ENCODE results near the gene FAM3C. TPM values are rescaled to one million over a fixed set of nuclear protein-coding genes. Genes with fewer than 3 reads are reported as not detected.
"Not testable (repeated sequence)": the region's sequence is repeated elsewhere in the genome, so short reads cannot be mapped to it uniquely, and the experiment has no call there.

The FAM3C gene, protein sequence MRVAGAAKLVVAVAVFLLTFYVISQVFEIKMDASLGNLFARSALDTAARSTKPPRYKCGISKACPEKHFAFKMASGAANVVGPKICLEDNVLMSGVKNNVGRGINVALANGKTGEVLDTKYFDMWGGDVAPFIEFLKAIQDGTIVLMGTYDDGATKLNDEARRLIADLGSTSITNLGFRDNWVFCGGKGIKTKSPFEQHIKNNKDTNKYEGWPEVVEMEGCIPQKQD
- total RNA-seq: 31.3 and 32.5 TPM in 2 replicates

DNA sequence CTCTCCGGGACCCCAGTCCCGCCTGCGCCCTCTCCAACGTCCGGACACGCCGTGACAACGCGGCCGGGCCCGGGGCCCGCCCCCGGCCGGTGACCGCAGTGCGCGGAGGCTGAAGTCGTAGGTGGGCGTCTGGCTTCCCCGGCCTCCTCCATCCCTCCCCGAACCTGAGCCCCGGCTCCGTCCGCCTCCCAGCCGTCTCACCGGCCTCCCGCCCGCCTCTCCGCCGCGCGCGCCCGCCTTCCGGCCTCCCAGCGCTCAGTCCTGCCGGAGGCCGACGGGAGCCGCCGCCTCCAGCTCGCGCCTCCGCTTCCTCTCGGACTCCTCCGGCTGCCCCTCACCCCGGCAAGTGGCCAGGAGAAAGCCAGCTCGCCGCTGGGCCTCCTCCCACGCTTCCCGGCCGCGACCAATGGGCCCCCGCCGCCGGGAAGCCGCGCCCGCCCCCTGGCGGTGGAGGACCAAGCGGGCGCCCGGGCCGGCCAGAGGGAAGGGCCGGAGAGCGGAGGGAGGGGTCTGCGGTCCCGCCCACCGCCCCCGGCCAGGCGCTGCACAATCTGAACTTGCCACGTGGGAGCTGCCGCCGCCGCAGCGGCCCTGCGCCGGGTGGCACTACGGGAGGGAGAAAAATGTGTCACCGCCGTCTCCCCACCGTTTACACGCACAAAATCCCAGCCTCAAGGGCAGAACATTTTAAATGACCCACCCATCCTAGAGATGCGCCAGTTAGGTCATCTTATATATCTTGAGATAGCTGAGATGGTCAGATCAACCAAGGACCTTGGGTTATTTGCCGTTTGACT lies at the start of gene FAM3C:
Gene FAM3C, minus strand, starts transcription at position 348 of the 797 bp plus-strand sequence. CDS start 13,339 bp downstream, outside the sequence.
- peak; percentile 94 for DNase-seq (ENCODE audit: low read depth in 2 of 2)

DNA sequence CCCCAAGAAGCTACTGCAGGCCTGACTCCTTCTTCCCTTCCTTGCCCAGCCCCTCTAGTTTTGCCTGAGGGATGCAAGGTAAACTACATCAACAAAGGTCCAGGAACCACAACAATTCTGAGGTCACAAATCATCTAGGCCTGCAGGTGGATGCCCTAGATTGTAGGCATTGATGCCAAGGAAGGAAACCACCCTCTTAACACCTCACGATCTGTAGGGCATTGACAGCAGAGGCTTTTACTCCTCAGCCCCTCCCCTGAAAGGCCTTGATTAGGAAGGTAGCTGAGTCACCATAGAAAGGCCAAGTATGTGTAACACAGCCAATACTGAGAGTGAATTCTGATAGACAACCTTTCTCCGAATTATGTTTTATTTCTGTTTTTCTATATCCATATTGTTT lies 46.7 kb upstream of the FAM3C start:
- DNase-seq (ENCODE audit: low read depth in 2 of 2): peak in 1 of 2 donors; percentile 14

DNA sequence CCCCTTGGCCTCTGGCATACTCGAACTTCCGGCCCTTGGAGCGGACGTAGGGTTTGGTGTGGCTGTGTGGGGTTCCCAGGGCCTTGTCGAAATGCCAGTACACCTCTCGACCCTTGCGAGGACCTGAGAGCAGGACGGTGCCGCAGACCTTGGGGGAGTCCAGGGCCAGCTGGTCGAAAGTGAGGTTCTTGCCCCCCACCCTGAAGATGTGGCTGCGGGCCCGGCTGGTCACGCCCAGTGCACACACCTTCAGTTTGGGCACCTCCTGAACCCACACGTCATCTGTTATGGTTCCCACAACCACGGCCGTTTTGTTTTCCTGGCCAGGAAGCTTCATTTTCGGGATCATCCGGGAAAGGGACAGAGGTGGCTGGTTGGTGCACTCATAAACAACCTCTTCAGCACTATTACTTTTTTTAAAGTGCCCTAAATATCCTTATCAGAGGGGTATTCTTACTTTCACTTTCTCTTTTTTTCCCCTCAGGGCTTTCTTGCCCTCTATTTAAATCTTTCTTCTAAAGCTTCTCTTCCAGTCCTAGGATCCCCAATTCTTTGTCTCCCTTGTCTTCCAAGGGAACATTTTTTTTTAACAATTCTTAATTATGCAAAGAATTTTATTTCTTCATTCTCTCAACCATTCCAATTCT lies 44.9 kb upstream of the FAM3C start:
- peak; percentile 58 to 92 for DNase-seq (ENCODE audit: low read depth in 2 of 2)

DNA sequence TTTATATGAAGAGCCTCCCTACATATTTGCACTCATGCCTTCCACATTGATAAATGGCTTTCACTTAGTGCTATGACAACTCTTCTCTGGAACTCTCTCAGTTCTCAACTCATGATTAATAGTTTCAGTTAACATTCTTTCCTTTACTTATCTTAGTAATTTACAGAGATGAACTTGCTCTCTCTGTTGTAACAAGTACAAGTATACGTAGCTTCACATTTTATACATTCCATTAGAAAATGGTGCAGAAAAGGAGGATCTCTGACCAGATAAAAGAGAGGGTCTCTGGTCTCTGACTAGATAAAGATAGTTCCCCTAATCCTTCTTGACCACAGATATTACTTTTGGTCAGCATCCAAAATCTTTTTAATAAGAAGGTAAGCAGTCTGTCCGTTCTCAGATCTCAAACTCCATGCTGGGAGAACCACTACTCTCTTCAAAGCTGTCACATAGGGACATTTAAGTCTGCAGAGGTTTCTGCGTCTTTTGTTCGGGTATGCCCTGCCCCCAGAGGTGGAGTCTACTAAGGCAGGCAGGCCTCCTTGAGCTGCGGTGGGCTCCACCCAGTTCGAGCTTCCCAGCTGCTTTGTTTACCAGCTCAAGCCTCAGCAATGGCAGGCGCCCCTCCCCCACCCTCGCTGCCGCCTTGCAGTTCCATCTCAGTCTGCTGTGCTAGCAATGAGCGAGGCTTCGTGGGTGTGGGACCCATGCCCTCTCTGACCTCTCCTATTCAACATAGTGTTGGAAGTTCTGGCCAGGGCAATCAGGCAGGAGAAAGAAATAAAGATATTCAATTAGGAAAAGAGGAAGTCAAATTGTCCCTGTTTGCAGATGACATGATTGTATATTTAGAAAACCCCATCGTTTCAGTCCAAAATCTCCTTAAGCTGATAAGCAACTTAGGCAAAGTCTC lies 42.2 kb upstream of the FAM3C start:
- peak; percentile 5 to 70 for DNase-seq (ENCODE audit: low read depth in 2 of 2)

DNA sequence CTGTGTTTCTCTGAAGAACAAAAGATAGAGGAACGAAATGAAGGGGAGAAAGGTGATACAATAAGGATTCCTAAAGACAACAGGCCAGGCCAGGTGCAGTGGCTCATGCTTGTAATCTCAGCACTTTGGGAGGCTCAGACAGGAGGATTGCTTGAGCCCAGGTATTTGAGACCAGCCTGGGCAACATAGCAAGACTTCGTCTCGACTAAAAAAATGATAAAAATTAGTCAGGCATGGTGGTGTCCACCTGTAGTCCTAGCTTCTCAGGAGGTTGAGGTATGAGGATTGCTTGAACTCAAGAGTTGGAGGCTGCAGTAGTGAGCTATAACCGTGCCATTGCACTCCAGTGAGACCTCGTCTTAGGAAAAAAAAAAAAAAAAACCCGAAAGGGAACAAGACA lies 41.4 kb upstream of the FAM3C start:
- DNase-seq (ENCODE audit: low read depth in 2 of 2): no peak

DNA sequence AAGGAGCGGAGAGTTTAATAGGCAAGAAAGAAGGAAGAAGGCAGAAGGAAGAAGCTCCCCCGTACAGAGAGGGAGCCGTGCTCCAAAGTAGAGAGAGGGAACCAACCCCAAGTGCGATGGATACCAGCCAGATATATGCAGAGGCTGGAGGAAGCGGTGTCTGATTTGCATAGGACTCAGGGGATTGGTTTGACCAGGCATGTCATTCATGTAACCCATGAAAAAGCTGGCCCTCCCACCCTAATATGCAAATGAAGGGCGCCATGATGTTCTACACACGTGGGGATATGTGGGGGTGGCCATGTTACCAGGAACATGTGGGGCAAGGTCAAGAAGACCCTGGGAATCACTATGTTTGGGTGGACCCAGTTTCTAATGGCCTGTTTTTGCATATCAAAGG lies 40.6 kb upstream of the FAM3C start:
- DNase-seq (ENCODE audit: low read depth in 2 of 2): no peak

DNA sequence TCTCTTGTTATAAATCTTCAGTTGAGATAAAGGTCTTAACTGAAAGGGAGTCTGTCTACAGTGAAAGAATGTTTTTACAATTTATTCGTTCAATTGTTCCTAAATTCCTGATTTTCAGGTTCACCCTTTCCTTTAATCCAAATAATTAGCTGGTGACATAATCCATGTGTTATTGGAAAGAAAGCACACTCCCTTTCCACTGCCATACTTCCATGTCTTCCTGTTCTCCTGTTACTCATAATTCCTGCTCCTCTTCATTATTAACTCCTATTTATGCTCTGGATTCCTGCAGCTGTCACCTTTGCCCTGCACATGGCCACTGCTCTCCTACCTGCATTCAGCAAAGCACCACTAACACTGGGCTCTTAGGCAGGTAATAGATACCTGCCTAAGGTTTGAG lies 40.0 kb upstream of the FAM3C start:
- DNase-seq (ENCODE audit: low read depth in 2 of 2): peak; percentile 51 to 85

DNA sequence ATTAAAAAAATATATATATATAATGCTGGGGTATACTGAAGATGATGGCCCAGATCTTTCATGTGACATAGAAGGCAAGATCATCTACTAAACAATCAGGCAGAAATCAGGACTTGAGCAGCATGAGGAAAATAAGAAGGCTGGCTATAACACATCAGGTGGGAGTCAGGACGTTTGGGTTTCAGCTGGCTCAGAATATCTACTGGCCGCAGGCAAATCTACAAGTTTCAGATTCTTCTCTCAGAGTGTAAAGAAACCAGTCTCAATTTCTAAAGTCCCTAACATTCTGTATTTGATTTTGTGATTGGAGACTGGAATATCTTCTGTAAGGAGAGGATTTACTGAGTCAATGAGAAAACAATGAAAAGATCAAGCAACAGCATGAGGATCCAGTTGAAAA lies 37.7 kb upstream of the FAM3C start:
- no peak for DNase-seq (ENCODE audit: low read depth in 2 of 2)

DNA sequence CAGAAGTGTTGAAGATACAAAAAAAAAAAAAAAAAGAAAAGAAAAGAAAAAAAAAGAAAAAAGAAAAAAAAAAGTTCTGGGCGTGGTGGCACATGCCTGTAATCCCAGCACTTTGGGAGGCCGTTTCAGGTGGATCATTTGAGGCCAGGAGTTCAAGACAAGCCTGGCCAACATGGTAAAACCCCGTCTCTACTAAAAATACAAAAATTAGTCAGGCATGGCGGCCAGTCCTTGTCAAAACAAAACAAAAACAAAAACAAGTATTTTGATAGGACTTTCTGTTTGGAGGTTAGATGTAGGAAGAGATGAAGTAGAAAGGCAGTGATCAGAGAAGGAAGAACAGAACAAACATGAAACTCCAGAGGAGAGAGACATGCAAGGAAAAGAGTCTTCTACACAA lies 36.4 kb upstream of the FAM3C start:
- not testable (repeated sequence) for DNase-seq (ENCODE audit: low read depth in 2 of 2)

DNA sequence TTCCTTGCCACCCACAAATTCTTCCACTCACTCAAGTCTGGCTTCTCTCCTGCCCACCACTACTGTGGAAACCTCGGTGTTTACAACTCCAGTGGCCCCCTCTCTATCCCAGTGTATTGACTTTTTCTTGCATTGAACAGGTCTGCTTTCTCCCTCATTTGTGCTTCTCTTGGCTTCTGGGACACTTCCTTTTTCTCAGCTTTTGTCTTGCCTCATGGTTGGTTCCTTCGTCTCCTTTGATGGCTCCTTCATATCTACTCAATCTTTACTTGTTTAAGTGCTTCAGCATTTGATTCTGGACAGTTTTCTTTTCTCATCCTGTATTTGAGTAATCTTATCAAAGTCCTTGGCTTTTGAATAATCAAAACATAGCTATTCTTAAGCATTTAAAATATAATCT lies 35.9 kb upstream of the FAM3C start:
- DNase-seq (ENCODE audit: low read depth in 2 of 2): no peak

DNA sequence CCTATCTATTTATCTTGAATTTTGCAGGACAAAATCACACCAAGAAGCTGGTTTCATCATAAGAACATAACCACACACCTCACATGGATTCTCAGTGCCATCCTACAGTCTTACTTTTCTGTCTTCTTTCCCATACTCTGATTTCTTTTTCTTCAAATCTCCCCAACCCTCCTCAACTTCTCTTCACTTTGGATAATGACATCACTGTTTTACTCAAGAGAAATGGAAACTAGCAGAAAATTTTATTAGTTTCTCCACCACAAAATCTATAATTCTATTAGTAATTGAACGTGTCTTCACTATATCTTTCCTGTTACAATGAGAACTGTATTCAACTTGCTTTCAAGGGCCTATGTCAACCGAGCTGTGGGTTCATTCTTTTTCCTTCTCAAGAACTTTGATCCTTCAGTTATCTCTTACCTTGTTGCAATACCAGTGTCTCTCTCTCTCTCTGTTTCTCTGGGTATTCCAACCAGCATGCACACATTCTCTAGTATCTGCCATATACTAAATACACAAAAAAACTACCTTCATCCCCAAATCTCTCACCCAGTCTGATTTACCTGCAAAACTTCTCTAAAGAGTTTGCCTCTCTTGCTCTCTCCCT lies 35.4 kb upstream of the FAM3C start:
- DNase-seq (ENCODE audit: low read depth in 2 of 2): no peak

DNA sequence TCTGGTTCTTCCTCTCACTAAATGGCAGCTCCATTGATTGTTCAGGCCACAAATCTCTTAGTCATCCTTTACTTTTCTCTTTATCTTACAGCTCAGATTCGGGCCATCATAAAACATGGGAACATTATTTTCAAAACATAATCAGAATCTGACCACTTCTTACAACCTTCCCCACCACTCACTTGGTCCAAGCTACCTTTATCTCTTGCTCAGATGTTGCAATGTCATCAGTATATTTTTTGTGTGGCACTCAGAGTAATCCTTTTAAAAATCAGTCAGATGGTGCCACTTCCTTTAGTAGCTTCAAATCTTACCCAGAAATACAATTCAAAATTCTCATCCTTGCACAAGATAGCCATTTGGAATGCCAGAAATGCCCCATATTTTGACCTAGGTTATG lies 34.5 kb upstream of the FAM3C start:
- no peak for DNase-seq (ENCODE audit: low read depth in 2 of 2)

DNA sequence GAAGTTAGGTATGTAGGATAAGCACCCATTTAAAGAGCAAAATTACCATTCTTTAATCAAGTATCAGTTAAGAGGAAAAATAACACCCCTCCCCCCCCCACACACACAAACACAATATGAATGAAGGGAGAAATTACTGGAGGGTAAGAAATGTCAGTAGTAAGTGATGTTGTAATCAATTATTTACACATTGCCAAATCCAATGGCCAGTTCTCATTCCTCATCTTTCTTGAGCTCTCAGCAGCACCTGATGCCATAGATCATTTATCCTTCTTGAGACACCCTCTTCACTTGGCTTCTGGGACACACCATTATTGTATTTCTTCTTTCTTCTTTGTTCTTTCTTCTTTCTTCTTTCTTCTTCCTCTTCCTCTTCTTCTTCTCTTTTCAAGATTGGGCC lies 33.7 kb upstream of the FAM3C start:
- DNase-seq (ENCODE audit: low read depth in 2 of 2): no peak

DNA sequence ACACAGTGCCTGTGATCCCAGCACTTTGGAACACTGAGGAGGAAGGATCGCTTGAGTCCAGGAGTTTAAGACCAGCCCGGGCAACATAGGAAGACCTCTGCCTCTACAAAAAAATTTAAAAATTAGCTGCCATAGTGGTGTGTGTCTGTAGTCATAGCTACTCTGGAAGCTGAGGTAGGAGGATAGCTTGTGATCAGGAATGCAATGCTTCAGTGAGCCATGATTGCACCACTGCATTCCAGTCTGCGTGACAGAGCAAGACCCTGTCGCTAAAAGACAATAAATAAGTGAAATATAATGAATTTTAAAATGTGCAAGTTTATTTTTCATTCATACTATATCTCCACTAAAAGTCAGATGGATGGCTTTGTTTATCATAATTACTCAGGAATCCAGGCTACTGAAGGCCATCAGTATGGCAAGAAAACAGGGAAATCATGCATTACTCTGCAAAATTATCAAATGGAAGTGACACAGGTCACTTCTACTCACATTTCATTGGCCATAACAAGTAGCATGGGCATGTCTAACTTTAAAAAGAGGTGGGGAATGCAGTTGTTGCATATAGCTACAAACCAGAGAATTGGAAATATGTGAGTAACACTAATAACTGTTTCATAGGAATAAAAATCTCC lies 32.9 kb upstream of the FAM3C start:
- no peak for DNase-seq (ENCODE audit: low read depth in 2 of 2)

DNA sequence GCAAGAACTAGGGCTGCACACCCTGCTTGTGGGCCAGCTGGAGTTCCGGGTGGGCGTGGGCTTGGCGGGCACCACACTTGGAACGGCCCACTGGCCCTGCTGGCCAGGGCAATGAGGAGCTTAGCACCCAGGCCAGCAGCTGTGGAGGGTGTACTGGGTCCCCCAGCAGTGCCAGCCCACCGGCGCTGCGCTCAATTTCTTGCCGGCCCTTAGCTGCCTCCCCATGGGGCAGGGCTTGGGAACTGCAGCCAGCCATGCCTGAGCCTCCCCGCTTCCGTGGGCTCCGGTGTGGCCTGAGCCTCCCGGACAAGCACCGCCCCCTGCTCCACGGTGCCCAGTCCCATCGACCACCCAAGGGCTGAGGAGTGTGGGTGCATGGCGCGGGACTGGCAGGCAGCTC lies 25.6 kb upstream of the FAM3C start:
- not testable (repeated sequence) for DNase-seq (ENCODE audit: low read depth in 2 of 2)

DNA sequence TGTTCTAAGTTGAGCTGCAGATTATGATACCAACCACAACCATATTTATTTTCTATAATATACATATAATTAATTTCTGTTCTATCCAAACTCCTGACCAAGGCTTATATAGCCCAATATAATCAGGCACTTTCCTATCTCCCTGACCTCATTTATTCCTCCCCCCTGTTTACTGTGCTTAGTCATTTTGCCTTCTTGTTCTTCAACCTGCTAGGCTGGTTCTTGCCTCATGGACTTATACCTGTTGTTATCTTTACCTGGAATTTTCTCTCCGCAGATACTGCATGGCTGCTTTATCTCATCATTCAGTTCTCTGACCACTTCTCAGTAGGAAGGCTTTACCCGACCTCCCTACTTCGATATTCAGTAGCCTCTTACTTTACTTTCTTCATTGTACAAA lies 24.9 kb upstream of the FAM3C start:
- DNase-seq (ENCODE audit: low read depth in 2 of 2): no peak

DNA sequence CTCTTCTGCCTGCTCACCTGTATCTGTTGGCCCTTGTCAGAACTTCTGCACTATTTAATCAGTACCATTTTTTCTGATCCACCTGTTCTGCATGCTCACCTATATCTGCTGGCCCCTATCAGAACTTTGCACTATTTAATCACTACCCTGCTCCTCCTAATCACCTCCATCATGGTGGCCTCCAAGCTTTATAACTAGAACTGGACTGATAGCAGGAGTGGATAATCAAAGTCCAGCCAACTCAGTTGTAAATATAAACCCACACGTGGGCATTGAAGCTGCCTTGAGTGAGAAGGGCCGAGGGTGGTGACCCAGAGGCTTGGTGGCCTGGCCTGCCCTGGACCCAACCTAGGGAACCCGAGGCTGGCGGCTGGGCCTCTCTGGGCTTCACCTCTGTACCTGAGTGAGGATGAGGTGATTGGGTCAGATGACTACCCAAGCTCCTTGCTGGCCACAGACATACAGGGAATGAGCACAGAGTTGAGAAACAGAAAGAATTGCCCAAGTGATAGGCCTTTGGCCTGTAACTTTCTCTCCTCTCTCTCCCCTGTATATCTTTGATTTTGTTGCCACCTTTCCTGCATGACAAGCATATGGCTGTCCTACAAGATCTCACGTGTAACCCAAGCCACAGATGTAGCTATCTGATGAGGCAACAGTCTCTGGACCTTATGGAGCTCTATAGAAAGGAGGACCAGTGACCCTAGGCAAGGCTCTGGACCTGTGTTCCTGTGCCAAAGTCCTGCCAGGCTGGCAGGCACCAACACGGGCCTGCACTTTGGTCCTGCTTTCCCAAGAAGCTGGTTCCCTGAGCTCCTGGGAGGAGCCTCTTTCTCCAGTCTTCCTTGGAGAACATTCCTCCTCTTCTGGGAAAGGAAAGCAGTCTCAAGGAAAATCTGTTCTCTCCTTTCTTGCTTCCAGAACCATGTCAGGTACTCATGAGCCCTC lies 23.4 kb upstream of the FAM3C start:
- no peak for DNase-seq (ENCODE audit: low read depth in 2 of 2)

DNA sequence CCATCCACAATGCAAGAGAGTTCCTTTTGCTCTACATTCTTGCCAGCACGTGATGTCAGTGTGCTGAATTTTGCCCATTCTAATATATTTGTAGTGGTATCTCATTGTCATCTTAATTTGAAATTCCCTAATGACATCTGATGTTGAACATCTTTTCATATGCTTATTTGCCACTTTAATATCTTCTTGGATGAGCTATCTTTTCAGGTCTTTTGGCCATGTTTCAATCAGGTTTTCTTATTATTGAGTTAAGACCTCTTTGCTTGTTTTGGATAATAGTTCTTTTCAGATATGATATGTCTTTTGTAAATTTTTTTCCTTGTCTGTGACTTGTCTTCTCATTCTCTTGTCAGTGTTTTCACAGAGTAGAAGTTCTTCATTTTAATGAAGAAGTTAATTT lies 20.4 kb upstream of the FAM3C start:
- DNase-seq (ENCODE audit: low read depth in 2 of 2): no peak

DNA sequence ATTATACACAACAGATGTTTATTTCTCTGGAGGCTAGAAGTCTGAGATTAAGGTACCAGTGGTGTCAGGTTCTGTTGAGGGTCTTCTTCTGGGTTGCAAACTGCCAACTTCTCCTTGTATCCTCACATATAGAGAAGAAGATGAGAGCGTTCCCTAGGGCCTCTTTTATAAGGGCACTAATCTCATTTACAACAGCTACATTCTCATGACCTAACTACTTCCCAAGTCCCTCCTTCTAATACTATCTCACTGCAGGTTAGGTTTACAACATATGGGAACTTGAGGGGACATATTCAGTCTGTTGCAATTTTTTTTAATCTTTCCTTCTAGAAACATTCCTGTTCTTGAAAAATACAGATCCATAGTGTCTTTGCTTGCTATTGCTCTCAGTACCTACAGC lies 18.3 kb upstream of the FAM3C start:
- no peak for DNase-seq (ENCODE audit: low read depth in 2 of 2)

DNA sequence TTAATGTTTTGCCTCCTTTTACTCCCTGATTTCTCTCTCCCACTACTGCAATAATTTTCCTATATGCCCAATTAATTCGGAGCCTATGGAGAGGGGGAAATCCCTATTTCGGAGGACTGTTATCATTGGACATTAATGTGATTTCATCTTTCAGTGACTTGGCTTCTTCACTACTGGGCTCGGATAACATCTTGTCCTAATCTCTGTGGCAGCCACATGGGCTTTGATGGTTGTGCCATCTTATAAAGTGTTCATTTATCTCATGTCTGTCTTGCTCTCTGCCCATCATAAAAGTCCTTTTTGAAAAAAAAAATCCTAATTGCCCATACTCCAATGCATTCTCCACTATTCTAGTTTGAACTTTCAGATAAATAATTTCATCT lies 15.5 kb upstream of the FAM3C start:
- DNase-seq (ENCODE audit: low read depth in 2 of 2): no peak
